Urothelium cell line (cell line): ENCODE measurements around the gene KCNE2.
A peak's percentile ranks its signal among the peaks of the same experiment; 100 is the strongest.

Source experiments
- DNase-seq: peaks from one replicate; pipeline ENCODE4 v3.0.0; 2011; ENCODE audit warnings: low spot score, mixed read lengths
- FAIRE-seq: peaks from 2 replicates; lab custom pipeline; 2011; peaks lifted over from hg19 to GRCh38; lab: Jason Lieb, UNC

The KCNE2 gene, protein sequence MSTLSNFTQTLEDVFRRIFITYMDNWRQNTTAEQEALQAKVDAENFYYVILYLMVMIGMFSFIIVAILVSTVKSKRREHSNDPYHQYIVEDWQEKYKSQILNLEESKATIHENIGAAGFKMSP

DNA sequence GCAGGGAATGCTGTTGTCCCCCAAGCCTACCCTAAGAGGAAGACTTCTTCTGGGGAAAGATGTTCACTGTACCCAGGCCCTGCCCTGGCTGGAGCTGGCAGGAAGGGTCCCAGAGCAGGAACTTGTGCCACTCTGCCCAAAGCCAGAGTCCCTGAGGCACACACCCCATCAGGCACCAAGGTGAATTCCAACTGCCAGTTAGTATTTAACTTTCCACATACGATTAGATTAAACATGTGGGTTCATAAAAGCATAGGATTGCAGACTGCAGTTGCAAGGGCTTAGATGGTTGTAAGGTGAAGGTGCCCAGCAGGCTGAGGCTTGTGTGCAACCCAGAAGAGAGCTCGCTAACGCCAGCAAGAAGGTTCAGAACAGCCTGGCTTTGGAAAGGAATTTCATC is at the start of gene KCNE2:
Gene KCNE2 (plus strand): TSS at position 274 of the 400 bp plus-strand sequence. CDS start 6,473 bp downstream, outside the sequence.
- no peak for FAIRE-seq

DNA sequence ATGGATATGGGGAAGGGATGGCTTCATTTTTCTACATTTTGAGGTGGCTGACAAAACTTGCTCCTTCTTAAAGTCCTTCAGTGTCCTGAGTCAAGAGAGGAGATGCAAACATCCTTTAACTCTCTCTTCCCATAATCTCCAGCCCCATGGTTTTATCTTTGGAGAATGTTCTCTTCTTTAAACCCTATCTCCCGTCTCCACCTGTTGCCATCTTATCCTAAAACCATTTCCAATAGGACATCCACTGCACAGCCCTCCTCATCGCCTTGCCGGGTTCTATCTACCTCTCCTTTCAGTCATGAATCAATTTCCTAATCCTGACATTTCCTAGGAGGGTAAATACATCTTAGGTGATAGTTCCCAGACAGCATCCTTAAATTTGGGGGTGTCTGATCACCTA is 44.2 kb upstream of the KCNE2 start:
- FAIRE-seq (no peak), DNase-seq (no peak)

More for the DNA sequence above, at the start of gene KCNE2:
- DNase-seq, result no peak

DNA sequence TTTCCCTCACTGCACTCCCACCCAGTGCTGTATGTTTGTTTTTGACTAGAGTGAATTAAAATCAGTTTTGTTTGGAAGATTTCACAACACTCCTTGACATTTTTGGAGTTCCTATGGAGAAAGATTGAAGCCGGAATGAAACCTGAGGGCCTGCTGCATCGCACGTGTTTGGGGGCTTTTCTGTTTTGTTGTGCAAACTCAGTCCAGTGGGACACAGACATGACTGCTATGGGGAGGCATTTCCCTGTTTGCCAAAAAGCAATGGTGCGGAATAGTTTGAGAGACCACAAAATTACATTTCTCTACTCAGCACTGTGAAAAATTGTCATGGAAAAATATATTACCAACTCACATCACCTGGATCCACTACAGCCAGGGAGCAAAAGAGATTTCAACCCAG is 43.8 kb upstream of the KCNE2 start:
- DNase-seq (no peak), FAIRE-seq (no peak)

DNA sequence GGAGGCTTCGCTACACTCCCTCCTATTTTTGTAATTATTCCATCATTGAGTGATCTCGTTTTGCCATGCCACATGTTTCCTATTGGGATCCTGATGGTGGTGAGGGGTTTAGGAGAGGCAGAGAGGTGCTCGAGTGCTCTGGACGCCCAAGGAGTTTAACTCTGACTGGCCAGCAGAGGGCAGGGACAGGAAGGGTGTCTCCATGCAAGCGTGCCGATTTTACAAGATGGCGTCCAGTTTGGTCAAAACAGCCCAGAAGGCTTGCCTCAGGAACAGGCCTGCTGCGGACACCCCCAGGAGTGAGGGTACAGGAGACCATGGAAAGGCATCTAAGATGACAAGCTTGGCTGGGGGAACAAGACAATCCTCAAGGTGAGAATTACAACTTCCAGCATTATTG is 33.8 kb upstream of the KCNE2 start:
- DNase-seq (no peak), FAIRE-seq (no peak)

DNA sequence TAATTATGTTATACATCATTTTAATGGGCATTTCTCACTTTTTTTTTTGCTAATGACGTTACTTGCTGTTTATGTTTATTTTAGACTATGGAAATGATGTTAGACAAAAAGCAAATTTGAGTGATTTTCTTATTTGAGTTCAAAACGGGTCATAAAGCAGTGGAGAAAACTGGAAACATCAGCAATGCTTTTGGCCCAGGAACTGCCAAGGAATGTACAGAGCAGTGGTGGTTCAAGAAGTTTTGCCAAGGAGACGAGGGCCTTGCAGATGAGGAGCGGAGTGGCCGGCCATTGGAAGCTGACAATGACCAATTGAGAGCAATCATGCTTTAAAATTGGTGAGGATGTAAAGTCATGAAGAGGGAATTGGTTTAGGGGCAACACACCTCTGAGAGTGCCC is 32.1 kb upstream of the KCNE2 start:
- DNase-seq, result no peak
- FAIRE-seq, result no peak

DNA sequence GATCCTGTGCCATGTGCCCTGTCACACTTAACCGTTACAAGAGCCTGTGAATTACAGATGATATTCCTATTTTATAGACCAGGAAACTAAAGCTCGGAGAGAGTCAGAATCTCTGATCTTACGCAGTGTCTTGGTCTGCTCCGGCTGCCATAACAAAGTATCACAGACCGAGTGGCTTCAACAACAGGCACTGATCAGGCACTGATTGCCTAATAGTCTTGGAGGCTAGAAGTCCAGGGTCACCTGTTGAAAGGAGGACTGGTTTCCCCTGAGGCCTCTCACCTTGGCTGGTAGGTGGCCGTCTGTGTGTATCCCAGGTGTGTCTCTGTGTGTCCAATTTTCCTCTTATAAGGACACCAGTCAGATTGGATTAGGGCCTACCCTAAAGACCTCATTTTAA is 31.5 kb upstream of the KCNE2 start:
- FAIRE-seq (no peak), DNase-seq (no peak)

DNA sequence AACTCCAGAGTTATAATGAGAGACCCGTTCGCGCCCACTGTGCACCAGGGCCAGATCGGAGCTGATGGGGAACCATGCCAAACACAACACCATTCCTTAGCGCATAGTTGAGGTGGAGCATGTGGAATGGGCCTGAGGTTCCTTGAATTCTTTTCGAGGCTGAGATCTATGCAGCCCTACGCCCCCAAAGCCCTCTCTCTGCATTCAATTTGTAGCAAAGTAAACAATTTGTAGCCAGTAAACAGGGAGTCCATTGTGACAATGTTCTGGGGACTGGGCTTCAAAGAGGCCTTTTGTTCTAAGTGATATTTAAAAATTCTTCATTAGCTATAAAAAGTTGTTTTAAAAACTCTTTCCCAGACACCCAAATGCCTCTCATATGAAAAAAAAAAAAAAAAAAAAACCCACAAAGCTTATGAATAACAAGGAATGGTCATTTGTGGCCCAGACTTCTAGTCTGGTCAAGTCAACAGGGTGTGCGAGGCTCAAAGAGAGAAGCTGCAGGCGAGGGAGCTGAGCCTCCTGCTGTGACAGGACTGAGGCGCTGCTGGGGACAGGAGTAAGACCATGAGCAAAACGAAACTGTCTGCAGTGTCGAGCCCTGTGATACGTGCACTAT is 30.6 kb upstream of the KCNE2 start:
- FAIRE-seq, result no peak
- peak; percentile 50 for DNase-seq

DNA sequence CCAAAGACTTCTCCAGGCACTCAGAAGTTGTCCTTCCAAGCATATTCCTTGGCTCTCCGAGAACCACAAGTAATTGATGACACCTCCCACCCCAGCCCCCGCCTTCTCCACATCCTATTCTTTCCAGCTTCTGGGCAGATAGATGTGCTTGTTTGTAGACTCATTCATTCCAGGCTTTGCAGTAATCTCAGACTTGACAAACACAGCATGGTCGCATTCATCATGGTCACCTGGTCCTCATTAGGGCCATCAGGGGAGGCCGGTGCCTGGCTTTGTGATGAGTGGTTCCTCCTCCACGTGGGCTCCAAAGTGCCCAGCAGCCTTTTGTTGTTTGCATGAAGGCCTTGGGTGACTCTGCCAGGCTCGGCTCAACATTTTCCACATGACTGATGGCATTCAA is 28.5 kb upstream of the KCNE2 start:
- FAIRE-seq (no peak), DNase-seq (no peak)

DNA sequence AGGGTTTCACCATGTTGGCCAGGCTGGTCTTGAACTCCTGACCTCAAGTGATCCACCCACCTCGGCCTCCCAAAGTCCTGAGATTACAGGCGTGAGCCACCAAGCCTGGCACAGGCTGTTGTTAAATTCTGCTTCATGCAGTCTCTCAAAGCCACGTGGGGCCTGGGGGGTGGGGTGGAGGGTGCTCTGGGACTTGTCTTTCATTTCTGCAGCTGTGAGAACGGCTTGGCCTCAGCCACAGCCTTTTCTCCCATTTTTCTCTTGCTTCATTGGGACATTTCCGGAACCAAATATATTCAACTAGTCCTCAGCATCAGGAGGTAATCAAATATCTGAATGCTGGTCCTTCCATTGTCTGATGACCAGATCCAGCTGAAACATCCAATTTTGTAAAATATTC is 27.6 kb upstream of the KCNE2 start:
- DNase-seq, result no peak
- FAIRE-seq, result no peak

DNA sequence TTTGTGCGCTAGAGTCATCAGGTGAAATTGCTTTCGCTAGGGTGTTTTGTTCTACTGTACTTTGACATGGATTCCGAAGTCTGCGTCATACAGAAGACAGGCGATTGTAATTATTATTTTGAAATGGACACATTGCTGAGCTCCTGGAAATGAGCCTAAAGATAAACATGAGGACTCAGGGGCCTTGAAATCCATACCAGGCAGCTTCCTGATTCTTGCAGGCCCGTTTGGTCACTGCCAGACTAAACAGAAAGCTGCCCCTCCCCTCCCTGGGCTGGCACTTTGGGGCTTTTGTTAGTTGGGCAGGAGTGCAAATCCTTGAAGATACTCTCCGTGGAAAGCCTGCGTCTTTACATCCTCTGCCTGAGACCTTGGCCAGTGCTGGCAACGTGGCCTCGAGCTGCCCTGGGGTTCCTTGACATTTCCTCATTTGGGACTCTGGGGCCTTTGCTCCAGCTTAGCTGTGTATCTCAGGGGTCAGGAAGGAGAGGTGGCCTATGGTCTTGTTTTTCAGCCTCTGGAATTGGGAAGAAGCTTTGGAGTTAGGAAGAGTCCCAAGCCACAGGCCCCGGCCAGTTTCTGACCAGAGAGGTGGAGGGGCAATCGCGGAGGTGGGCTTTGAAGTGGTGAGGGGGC is 26.9 kb upstream of the KCNE2 start:
- no peak for FAIRE-seq
- no peak for DNase-seq

DNA sequence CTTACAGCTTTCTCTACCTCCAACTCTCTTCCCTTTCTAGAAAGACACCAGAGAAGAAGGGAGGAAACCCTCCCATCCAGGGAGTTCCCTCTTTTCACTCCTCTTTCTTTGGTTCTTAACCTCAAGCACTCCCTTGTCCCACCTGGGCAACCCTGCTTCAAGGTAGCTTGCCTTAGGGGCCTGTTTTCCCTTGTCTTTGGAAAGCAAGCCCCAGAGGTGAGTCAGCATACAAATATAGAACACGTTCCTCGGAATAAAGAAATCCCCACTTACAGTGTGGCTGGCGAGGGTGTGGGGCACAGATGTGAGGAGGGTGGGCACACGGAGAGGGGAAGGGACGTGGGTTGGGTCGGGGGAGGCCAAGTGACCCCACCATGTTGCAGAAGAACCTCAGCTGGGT is 26.1 kb upstream of the KCNE2 start:
- FAIRE-seq, result no peak
- DNase-seq, result no peak

DNA sequence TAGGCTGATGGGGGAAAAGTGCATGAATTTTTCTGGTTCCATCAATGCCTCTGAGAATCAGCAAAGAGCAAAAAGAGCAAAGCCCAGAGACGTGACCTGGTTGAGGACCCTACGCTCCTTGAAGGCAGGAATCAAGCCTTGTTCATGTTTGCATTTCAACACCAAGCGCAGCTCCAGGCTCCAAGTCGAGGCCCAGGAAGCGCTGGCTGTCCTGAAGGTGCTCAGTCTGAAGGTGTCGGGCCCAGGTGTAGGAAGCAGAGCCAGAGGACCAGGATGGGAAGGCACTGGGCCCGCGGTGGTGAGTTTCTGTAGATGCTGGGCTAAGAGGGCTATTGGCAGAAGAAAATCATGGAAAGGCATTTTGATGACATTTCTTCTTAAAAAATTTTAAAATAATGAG is 25.6 kb upstream of the KCNE2 start:
- no peak for DNase-seq
- FAIRE-seq, result no peak

DNA sequence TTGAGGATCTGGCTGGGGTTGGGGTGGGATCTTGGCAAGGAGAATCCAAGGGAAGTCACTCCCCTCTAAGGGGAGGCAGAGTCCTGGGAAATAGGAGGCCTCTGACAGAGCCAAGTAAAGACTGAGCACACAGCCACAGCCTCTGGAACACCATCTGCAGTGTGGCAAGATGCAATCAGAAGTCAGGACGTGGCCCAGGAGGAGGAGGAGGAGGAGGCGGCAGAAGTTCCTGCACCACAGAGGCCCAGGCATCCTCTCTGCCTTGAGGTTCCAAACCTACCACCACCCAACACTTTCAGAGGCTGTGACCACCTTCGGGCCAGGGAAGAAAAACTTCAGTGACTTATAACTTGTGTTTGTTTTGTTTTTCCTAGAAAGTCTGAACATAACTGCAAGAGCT is 23.7 kb upstream of the KCNE2 start:
- FAIRE-seq, result no peak
- no peak for DNase-seq

DNA sequence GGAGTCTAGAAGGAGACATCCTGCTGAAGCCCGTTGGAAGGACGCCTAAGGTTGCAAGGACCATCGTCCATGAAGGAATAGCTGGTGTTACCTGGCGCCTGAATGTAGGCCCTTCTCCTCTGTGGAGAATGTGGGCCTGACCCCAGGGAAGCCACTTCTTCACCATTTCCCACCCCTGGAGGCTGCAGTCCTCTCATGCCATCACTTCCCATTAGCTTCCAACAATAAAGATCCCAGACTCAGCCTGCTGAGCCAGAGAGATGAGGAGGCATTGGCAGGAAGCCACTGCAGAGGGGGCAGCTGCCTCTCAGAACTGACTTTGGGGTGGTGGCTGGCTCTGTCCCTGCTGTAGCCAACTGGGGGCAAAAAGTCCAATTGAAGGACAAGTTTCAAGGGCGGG is 21.3 kb upstream of the KCNE2 start:
- FAIRE-seq (no peak), DNase-seq (no peak)

DNA sequence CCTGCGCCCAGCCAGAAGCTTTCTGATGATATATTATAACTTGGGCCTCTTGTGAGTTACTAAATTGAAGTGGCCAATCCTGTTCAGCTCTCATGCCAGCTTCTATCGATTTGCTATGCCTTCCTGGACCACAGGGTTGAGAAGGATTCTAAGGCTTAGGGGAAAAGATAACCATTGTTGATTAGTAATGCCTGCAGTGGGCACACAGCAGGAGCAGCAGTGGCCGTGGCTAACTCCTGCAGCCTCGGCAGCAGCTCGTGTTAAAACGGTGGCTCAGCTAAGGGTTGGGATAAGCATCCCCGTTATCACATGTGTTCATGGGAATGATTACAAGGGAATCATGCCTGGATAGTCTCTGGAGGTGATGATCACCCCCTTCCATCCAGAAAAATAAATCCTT is 20.5 kb upstream of the KCNE2 start:
- DNase-seq, result no peak
- no peak for FAIRE-seq

DNA sequence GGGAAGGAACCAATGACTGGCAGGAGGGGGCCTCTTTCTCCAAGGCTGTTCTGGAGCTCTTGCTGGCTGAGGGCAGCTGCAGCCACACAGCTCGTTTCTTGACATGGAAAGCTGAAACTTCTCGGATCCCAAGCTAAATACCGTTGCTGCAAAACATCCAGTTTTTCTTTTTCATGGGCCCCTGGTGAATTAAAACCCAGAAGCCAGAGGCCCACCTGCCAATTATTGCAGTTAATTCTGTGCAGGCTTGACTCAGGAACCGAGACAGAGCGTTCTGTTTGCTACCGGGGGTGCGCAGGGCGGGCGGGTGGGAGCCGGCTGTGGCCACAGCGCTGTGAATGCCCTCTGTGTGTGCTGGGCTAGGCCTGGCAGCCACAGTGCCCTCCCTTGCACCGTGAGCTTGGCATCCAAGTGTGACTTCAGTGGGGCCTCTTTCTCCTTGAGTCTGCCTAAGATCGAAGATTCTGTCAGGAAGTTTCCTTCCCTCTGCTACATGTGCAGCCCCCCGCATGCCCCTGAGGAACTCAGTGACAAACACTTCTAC is 19.9 kb upstream of the KCNE2 start:
- DNase-seq (no peak), FAIRE-seq (no peak)

DNA sequence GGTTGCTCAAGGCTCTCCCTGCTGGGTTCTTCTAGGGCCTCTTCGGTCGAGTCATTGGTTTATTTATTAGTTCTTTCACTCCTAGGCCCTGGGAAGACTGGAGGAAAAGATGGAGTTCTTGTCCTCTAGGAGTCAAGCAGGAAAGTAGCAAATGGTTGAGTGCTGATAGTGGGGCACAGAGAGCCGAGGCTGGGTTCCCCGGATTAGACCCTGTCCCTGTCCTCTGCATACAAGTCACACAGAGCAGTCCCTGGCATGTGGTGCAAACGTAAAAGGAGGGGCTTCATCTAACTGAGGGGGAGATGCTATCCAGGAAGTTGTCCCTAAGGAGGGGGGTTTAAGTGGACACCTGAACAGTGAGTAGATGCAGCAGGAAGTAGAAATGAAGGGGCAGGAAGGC is 19.2 kb upstream of the KCNE2 start:
- FAIRE-seq (no peak), DNase-seq (no peak)

DNA sequence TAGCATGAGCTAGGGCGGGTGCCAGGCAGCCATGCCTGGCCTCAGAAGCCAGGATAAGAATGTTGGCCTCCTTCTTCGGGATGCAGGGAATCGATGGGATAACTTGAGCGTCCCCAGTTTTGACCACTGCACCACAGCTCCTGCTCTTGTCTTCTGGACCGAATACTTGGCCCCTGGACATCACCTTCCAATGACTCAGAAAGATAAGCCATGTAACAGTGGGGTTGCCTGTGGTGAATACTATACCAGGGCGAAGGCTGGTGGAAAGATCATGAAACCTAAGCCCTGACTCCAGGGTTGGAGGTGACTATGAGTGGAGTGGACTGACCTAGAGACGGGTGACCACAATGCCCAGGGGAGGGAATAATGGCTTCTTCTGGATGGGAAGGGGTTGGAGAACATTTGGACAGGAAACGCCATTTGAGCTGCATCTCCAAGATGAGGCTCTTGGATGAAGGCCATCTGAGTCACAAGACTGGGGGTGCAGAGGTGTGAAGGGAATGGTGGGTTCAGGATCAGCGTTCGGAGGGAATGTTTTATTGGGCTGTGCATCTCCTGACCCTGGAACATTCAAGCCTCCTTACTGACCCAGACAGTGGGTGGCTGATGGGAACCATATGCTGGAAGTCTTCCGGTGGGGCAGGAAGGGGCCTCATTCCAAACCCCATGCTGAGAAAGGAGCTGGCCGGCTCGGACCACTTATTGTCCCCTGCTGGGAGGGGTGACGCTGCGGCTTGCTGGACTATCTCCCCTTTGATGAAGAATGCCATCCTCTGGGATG is 18.5 kb upstream of the KCNE2 start:
- no peak for DNase-seq
- FAIRE-seq, result no peak

DNA sequence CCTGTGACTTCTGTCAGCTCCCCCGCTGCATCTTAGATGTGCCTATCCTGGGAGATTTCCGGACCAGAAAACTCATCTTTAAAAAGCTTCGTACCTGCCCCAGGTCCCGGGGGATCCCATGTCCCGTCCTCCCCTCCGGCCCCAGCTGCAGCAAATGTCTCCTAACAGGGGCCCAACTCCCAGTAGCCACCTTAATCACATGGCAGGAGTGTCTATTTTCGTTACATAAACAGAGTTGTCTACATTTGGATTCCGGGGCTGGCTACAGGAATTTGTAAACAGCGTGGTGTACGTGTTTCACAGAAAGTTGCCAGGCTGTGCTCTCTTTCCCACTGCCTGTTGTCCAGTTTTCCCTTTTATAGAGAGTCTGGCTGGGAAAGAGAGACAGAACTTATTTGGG is 17.9 kb upstream of the KCNE2 start:
- FAIRE-seq (no peak), DNase-seq (no peak)

DNA sequence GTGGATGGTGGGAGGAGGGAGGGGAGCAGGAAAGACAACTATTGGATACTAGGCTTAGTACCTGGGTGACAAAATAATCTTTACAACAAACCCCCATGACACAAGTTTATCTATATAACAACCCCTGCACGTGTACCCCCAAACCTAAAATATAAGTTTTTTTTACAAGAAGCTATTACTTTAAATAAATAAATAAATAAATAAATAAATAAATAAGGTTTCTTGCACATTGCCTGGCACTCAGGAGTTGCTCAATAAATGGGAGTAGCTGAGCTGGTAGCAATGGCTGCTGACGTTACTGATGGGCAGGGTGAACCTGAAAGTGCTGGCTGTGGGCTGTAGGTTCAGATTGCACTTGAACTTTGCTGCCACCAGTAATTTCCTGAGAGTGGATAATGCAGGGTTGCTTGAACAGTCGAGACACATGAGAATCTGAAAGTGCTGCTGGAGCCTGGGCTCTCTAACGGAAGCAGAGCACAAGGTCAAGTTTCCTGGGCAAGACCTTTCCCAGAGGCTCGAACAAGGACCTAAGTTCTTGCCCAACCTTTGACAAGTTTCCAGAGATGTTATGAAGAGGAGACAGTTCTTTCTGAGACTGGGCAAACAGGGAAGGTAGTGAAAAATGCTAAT is 14.8 kb upstream of the KCNE2 start:
- DNase-seq, result no peak
- no peak for FAIRE-seq

DNA sequence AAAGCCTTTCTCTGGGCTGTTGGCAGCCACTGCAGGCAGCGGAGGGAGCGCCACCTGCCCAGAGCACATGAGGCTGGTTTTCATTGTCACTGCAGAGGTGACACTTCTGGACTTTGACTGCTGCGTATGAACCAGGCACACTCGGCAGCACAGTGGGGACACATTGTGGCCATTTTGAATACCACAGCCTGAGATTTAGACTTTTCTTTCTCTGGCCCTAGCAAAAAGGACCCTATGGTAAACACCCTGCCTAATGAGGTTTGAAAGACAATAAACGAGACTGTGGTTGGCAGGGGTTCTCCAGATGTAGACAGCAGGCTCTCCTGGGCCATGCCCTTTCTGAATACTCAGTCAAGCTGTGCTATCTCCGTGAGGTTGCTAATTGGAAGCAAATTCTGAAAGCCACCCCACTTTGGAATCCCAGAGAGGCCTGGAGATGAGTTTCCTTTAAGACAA is 12.0 kb upstream of the KCNE2 start:
- DNase-seq (peak; percentile 21), FAIRE-seq (no peak)
